ENCODE measurements around the gene NOS1AP.

Gene NOS1AP

GRCh38 chr1:162279136-162279498 is 209.6 kb downstream of the NOS1AP start:
- TF ChIP-seq CTCF (IDR thresholded peaks at IDR 0.05; ENCODE audit: low read depth, low read length, missing control alignments): no peak
- H3K4me3 ChIP-seq (ENCODE audit: low read depth, low read length): no peak overlapping the region
- DNase-seq (ENCODE audit: low read depth): no peak
- in situ Hi-C loops (cut with HindIII; ENCODE audit: low sequenced_read_pairs): loop anchor here (5.0 kb wide), 1 partner anchor 217 kb away; no protein-coding TSS in a partner anchor

- in situ Hi-C loops (cut with HindIII; ENCODE audit: low sequenced_read_pairs): no loop called here
- no peak for TF ChIP-seq CTCF (IDR thresholded peaks at IDR 0.05; ENCODE audit: low read depth, low read length, missing control alignments)
- no peak for DNase-seq (ENCODE audit: low read depth)
- no peak overlapping the region for H3K4me3 ChIP-seq (ENCODE audit: low read depth, low read length)
Measured at GRCh38 chr1:162281426-162281825, 211.9 kb downstream of the NOS1AP start.

DNA sequence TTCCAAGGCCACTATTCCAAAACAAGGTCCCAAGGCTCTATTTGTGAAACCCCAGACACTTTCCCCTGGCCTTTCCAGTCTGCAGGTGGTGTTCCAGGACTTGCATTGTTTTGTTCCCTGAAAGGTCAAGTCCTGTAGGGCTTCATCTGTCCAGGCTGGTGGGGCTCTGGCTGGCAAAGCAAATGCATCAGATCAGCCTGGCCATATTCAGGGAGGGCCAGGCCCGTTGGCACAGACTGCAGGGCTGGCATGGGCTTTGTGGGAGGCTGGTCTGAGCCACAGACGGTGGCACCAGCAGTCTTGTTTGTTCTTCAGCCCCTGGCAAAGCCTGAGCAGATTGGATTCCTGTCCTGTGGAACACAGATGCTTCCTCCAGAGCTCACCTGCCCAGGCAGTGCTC is 214.2 kb downstream of the NOS1AP start:
- DNase-seq (ENCODE audit: low read depth): no peak
- in situ Hi-C loops (cut with HindIII; ENCODE audit: low sequenced_read_pairs): no loop called here
- H3K4me3 ChIP-seq (ENCODE audit: low read depth, low read length): no peak overlapping the region
- TF ChIP-seq CTCF (IDR thresholded peaks at IDR 0.05; ENCODE audit: low read depth, low read length, missing control alignments): no peak

GRCh38 chr1:162284206-162284955 is 214.9 kb downstream of the NOS1AP start:
- no peak for TF ChIP-seq CTCF (IDR thresholded peaks at IDR 0.05; ENCODE audit: low read depth, low read length, missing control alignments)
- in situ Hi-C loops (cut with HindIII; ENCODE audit: low sequenced_read_pairs): no loop called here
- no peak for DNase-seq (ENCODE audit: low read depth)
- no peak overlapping the region for H3K4me3 ChIP-seq (ENCODE audit: low read depth, low read length)

DNA sequence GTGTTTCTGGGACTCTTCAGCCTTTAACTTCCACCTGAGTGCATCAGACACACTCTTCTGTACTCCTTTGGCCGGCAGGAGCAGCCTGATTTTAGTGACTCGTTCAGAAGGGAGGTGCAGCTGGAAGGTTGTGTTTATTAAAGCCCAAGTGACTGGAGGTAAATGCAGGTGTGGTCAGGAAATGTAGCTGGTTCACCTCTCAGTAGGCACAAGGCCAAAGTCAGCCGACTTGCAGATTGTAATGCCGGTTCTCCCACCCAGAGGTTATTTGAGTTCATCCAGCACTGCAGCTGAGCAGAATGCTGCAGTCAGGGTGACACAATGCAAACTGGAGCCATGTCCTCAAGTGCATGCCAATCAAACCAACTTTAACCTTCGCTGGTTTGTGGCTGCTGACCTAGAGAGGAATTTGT is 215.7 kb downstream of the NOS1AP start:
- in situ Hi-C loops (cut with HindIII; ENCODE audit: low sequenced_read_pairs): no loop called here
- H3K4me3 ChIP-seq (ENCODE audit: low read depth, low read length): no peak overlapping the region
- TF ChIP-seq CTCF (IDR thresholded peaks at IDR 0.05; ENCODE audit: low read depth, low read length, missing control alignments): no peak
- no peak for DNase-seq (ENCODE audit: low read depth)

DNA sequence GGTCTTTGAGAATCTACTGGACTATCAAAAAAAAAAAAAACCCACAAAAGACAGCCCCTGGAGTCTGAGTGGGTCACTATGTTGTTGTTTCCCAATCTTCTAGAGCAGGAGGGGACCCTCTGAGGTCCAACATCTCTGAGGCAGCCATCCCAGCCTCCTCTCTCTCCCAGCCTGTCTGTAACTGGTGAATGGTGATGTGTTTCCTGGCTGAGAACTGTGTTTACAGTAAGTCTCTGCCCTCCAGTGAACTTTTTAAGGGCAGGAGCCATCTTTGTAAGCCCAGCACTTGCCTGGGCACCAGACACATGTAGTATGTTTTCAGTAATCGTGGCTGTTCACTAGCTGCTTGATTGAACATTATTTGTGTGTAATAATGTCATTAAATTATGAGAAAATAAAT is 221.5 kb downstream of the NOS1AP start:
- TF ChIP-seq CTCF (IDR thresholded peaks at IDR 0.05; ENCODE audit: low read depth, low read length, missing control alignments): no peak
- in situ Hi-C loops (cut with HindIII; ENCODE audit: low sequenced_read_pairs): no loop called here
- no peak overlapping the region for H3K4me3 ChIP-seq (ENCODE audit: low read depth, low read length)
- DNase-seq (ENCODE audit: low read depth): no peak

Measured in astrocyte of the cerebellum (primary cell).